GM23248 (cell line): ENCODE measurements around the gene SERTAD1. TPM values are rescaled to one million over a fixed set of nuclear protein-coding genes. Genes with fewer than 3 reads are reported as not detected.
"Not testable (repeated sequence)": the region's sequence is repeated elsewhere in the genome, so short reads cannot be mapped to it uniquely, and the experiment has no call there.

Source experiments
- DNase-seq: peaks from one replicate; pipeline ENCODE4 v3.0.0-alpha.2; 2015
- H2AFZ ChIP-seq: fragments of 200-600 bp; sonication (generic); 2 replicates; pipeline ENCODE4 v1.6.1; 2016; ENCODE audit warnings: antibody characterized with exemption
- H3F3A ChIP-seq: fragments of 200-600 bp; sonication (generic); 2 replicates; pipeline ENCODE4 v1.6.1; 2016; ENCODE audit warnings: mild to moderate bottlenecking, antibody characterized with exemption, mixed run types; ENCODE audit not compliant: insufficient read depth
- H3K27ac ChIP-seq: fragments of 200-600 bp; sonication (generic); 2 replicates; pipeline ENCODE4 v1.5.1; 2016; ENCODE audit warnings: mild to moderate bottlenecking
- H3K27me3 ChIP-seq: fragments of 200-600 bp; sonication (generic); replicated peaks from 2 replicates; pipeline ENCODE4 v1.6.1; 2016; ENCODE audit warnings: mild to moderate bottlenecking; ENCODE audit not compliant: insufficient read depth
- H3K36me3 ChIP-seq: fragments of 200-600 bp; sonication (generic); 2 replicates; pipeline ENCODE4 v1.6.1; 2016; ENCODE audit warnings: low read depth, mild to moderate bottlenecking
- H3K4me1 ChIP-seq: fragments of 200-600 bp; sonication (generic); 2 replicates; pipeline ENCODE4 v1.6.1; 2016; ENCODE audit warnings: mild to moderate bottlenecking; ENCODE audit not compliant: insufficient read depth
- H3K4me2 ChIP-seq: fragments of 200-600 bp; sonication (generic); one replicate; pipeline ENCODE4 v1.6.1; 2016; ENCODE audit warnings: mild to moderate bottlenecking; ENCODE audit not compliant: unreplicated experiment
- H3K4me3 ChIP-seq: fragments of 200-600 bp; sonication (generic); 2 replicates; pipeline ENCODE4 v1.5.1; 2016; ENCODE audit warnings: mild to moderate bottlenecking
- H3K79me2 ChIP-seq: fragments of 200-600 bp; sonication (generic); 2 replicates; pipeline ENCODE4 v1.6.1; 2016; ENCODE audit warnings: mild to moderate bottlenecking; ENCODE audit not compliant: insufficient read depth
- H3K9ac ChIP-seq: fragments of 200-600 bp; sonication (generic); 2 replicates; pipeline ENCODE4 v1.6.1; 2016; ENCODE audit warnings: mild to moderate bottlenecking
- H3K9me2 ChIP-seq: fragments of 200-600 bp; sonication (generic); 2 replicates; pipeline ENCODE4 v1.6.1; 2016; ENCODE audit warnings: mixed run types, mild to moderate bottlenecking, moderate library complexity; ENCODE audit not compliant: insufficient read depth
- H3K9me3 ChIP-seq: fragments of 200-600 bp; sonication (generic); one replicate; pipeline ENCODE4 v1.6.1; 2017; ENCODE audit warnings: low read depth
- H4K20me1 ChIP-seq: fragments of 200-600 bp; sonication (generic); 2 replicates; pipeline ENCODE4 v1.6.0; 2016; ENCODE audit not compliant: insufficient read depth
- EZH2 ChIP-seq: fragments of 200-600 bp; sonication (generic); IDR thresholded peaks from 2 replicates; pipeline ENCODE4 v1.6.1; 2018; ENCODE audit warnings: antibody characterized with exemption, mild to moderate bottlenecking; ENCODE audit not compliant: insufficient read depth, poor library complexity, severe bottlenecking
- EZH2phosphoT487 ChIP-seq: fragments of 200-600 bp; sonication (generic); IDR thresholded peaks from 2 replicates; pipeline ENCODE4 v1.6.1; 2018; ENCODE audit warnings: antibody characterized with exemption, moderate library complexity, mild to moderate bottlenecking, low read depth; ENCODE audit not compliant: insufficient read depth
- WGBS, 2 experiments: methylation state at CpG; one replicate each; pipeline ENCODE4 v1.1.6; 2015 to 2017; ENCODE audit warnings: low lambda C conversion rate in 2 of 2, low coverage in 1 of 2; ENCODE audit errors: missing lambda C conversion rate in 2 of 2; 5-methylcytosine and 5-hydroxymethylcytosine counted together
- in situ Hi-C: fragments of 300-500 bp; cut with MboI; formaldehyde crosslinking; loops from 2 replicates; pipeline ENCODE4 v1.15.0; 2020
- polyA plus RNA-seq: library from polyadenylated mRNA; unstranded; fragments of >200 nt; fragmentation: Nextera tagmentation; extraction: Ambion mirVana; gene quantifications from 2 replicates; pipeline ENCODE4 v1.2.1, GENCODE V29; 2016
- total RNA-seq: library from RNA; depleted of rRNA; stranded (reverse); fragments of >200 nt; shearing (Covaris generic); gene quantifications from 2 replicates; pipeline ENCODE4 v1.2.3, GENCODE V29; 2014

The SERTAD1 gene
- total and polyA plus RNA-seq, 2 experiments from 2014 or later = 31.7 to 34.5 TPM

- no peaks in the 10 kb centered on the region for H4K20me1 ChIP-seq
- H3K9me3 ChIP-seq = no peaks in the 10 kb centered on the region
- H2AFZ ChIP-seq = no peak overlapping the region
- in situ Hi-C loops = no loop called here
- no peaks in the 10 kb centered on the region for H3K4me1 ChIP-seq
- H3K4me2 ChIP-seq = no peak overlapping the region
- no peak overlapping the region for H3K4me3 ChIP-seq
- no peak overlapping the region for H3K27ac ChIP-seq
- TF ChIP-seq EZH2 (no peak), EZH2phosphoT487 (no peak)
- no peaks in the 10 kb centered on the region for H3K9me2 ChIP-seq
- no peak overlapping the region for H3K9ac ChIP-seq
- no peaks in the 10 kb centered on the region for H3K27me3 ChIP-seq
- H3F3A ChIP-seq = no peaks in the 10 kb centered on the region
- no peak for DNase-seq
- no peaks in the 10 kb centered on the region for H3K79me2 ChIP-seq
- H3K36me3 ChIP-seq = no peaks in the 10 kb centered on the region
- WGBS, 2 experiments = 59 to 63% methylated on average over 16 of the region's 16 CpGs
These were observed 14.5 kb downstream of the SERTAD1 start for GRCh38 chr19:40411125-40411842.

GRCh38 chr19:40410030-40410389, 15.8 kb downstream of the SERTAD1 start:
- DNase-seq = no peak
- H3K36me3 ChIP-seq = no peaks in the 10 kb centered on the region
- H3K9ac ChIP-seq = no peak overlapping the region
- H3K27ac ChIP-seq = no peak overlapping the region
- H4K20me1 ChIP-seq = no peaks in the 10 kb centered on the region
- no peaks in the 10 kb centered on the region for H3K79me2 ChIP-seq
- no peak overlapping the region for H3K4me3 ChIP-seq
- in situ Hi-C loops = no loop called here
- H3K9me2 ChIP-seq = no peaks in the 10 kb centered on the region
- no peaks in the 10 kb centered on the region for H3F3A ChIP-seq
- no peaks in the 10 kb centered on the region for H3K4me1 ChIP-seq
- TF ChIP-seq EZH2 = no peak
- TF ChIP-seq EZH2phosphoT487 = no peak
- no peaks in the 10 kb centered on the region for H3K27me3 ChIP-seq
- no peaks in the 10 kb centered on the region for H3K9me3 ChIP-seq
- H2AFZ ChIP-seq = no peak overlapping the region
- 74 to 80% methylated on average over 9 of the region's 9 CpGs for WGBS, 2 experiments
- no peak overlapping the region for H3K4me2 ChIP-seq

GRCh38 chr19:40408598-40408925, 17.2 kb downstream of the SERTAD1 start:
- H3F3A ChIP-seq, H3K36me3 ChIP-seq, H3K79me2 ChIP-seq, H3K9me2 ChIP-seq, H3K27me3 ChIP-seq, DNase-seq, H3K9me3 ChIP-seq, in situ Hi-C loops, H3K4me2 ChIP-seq, H2AFZ ChIP-seq, H3K27ac ChIP-seq, H3K4me3 ChIP-seq, H3K9ac ChIP-seq, H4K20me1 ChIP-seq, H3K4me1 ChIP-seq: not testable (repeated sequence)
- 61 to 68% methylated on average over 6 to 8 of the region's 8 CpGs for WGBS, 2 experiments

- Histone ChIP-seq H3K9ac (no peak overlapping the region), H3K36me3 (no peaks in the 10 kb centered on the region), H3K9me3 (no peaks in the 10 kb centered on the region), H3K27ac (no peak overlapping the region), H3K4me2 (no peak overlapping the region), H2AFZ (no peak overlapping the region), H3K4me3 (no peak overlapping the region), H3K27me3 (no peaks in the 10 kb centered on the region), H4K20me1 (no peaks in the 10 kb centered on the region), H3K9me2 (no peaks in the 10 kb centered on the region), H3F3A (no peaks in the 10 kb centered on the region), H3K79me2 (no peaks in the 10 kb centered on the region), H3K4me1 (no peaks in the 10 kb centered on the region)
- no peak for DNase-seq
- in situ Hi-C loops = no loop called here
- no peak for TF ChIP-seq EZH2
- no peak for TF ChIP-seq EZH2phosphoT487
- WGBS, 2 experiments = 63 to 66% methylated on average over 20 to 22 of the region's 22 CpGs
These were observed 17.8 kb downstream of the SERTAD1 start for GRCh38 chr19:40407714-40408597.
